LNCAP (cell line): ENCODE results near the gene TCF25.

Experiments
- CTCF ChIP-seq: fragments of 450-650 bp; IDR thresholded peaks from 2 replicates; pipeline ENCODE4 v1.5.1; 2017; ENCODE audit warnings: mild to moderate bottlenecking

TCF25 gene

GRCh38 chr16:89908236-89908635 lies 34.8 kb downstream of the TCF25 start:
- TF ChIP-seq CTCF, result no peak

GRCh38 chr16:89909777-89910716 lies 36.7 kb downstream of the TCF25 start:
- peak; percentile 93 for TF ChIP-seq CTCF

- no peak for TF ChIP-seq CTCF
Observed at GRCh38 chr16:89910717-89911354, 37.4 kb downstream of the TCF25 start.

GRCh38 chr16:89911375-89911774 lies 38.0 kb downstream of the TCF25 start:
- no peak for TF ChIP-seq CTCF

- TF ChIP-seq CTCF, result no peak
Observed at GRCh38 chr16:89912143-89912542, 38.8 kb downstream of the TCF25 start.

- no peak for TF ChIP-seq CTCF
Observed at GRCh38 chr16:89912627-89913026, 39.2 kb downstream of the TCF25 start.

GRCh38 chr16:89913408-89914387 lies 40.3 kb downstream of the TCF25 start:
- no peak for TF ChIP-seq CTCF
